ENCODE data around the gene GINM1. TPM values are rescaled to one million over a fixed set of nuclear protein-coding genes. Genes with fewer than 3 reads are reported as not detected.

GINM1 gene
- total and polyA plus RNA-seq, 9 of the 15 experiments (the other 6 are each of a cell fraction or from before 2014, with no cell fraction given): 5.0 to 19.3 (median 14.2) TPM

GRCh38 chr6:149545258-149545753 is 20.9 kb upstream of the GINM1 start (continued):
- TF ChIP-seq, protein P1, sequence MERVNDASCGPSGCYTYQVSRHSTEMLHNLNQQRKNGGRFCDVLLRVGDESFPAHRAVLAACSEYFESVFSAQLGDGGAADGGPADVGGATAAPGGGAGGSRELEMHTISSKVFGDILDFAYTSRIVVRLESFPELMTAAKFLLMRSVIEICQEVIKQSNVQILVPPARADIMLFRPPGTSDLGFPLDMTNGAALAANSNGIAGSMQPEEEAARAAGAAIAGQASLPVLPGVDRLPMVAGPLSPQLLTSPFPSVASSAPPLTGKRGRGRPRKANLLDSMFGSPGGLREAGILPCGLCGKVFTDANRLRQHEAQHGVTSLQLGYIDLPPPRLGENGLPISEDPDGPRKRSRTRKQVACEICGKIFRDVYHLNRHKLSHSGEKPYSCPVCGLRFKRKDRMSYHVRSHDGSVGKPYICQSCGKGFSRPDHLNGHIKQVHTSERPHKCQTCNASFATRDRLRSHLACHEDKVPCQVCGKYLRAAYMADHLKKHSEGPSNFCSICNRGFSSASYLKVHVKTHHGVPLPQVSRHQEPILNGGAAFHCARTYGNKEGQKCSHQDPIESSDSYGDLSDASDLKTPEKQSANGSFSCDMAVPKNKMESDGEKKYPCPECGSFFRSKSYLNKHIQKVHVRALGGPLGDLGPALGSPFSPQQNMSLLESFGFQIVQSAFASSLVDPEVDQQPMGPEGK (CRISPR knock-in tag; IDR thresholded peaks at IDR 0.05; ENCODE audit: borderline replicate concordance): no peak
- TF ChIP-seq FOXK2 (conservative IDR thresholded peaks at IDR 0.05 in 1 of 2, IDR thresholded peaks at IDR 0.05 in 1 of 2; ENCODE audit: low read depth in 2 of 2) (0 out of 4 replicates have a peak, but pooled peaks of 1 of the 2 experiments have one; percentile 12), TBL1XR1 (IDR thresholded peaks at IDR 0.05; ENCODE audit: low read length in 2 of 2) (peak in 1 of 2 experiments; percentile 17; a peak in 1 of 4 replicates), MYBL2 (IDR thresholded peaks at IDR 0.05; ENCODE audit: low read depth) (no peak), MYBL2 (CRISPR knock-in tag; IDR thresholded peaks at IDR 0.05; ENCODE audit: borderline replicate concordance) (no peak), SMAD1 (IDR thresholded peaks at IDR 0.05; ENCODE audit: low read depth, low read length, partially characterized antibody) (no peak), BMI1 (IDR thresholded peaks at IDR 0.05; ENCODE audit: low read length) (no peak; the same call in 1 of the 2 replicates), RBM15 (IDR thresholded peaks at IDR 0.05; ENCODE audit: insufficient read depth, low read length) (no peak), ZNF511 (CRISPR knock-in tag; IDR thresholded peaks at IDR 0.05) (0 out of 2 replicates have a peak, but pooled peaks have one; percentile 34), FOXK1 (CRISPR knock-in tag; IDR thresholded peaks at IDR 0.05; ENCODE audit: borderline replicate concordance) (no peak), BRCA1 (IDR thresholded peaks at IDR 0.05) (no peak), BRCA1 (CRISPR knock-in tag; IDR thresholded peaks at IDR 0.05) (0 out of 2 replicates have a peak, but pooled peaks have one; percentile 36), SRSF7 (optimal IDR thresholded peaks at IDR 0.05; ENCODE audit: low read depth, low read length) (no peak), ARID2 (IDR thresholded peaks at IDR 0.05) (0 out of 2 replicates have a peak, but pooled peaks have one; percentile 14), PHF21A (IDR thresholded peaks at IDR 0.05; ENCODE audit: borderline replicate concordance, low read depth) (no peak), NR2C2 (CRISPR knock-in tag; IDR thresholded peaks at IDR 0.05) (no peak), NR2C2 (tag; IDR thresholded peaks at IDR 0.05) (no peak), ESRRB (CRISPR knock-in tag; IDR thresholded peaks at IDR 0.05; ENCODE audit: borderline replicate concordance) (no peak), RAD21 (CRISPR knock-in tag; conservative IDR thresholded peaks at IDR 0.05 in 1 of 2, IDR thresholded peaks at IDR 0.05 in 1 of 2) (no peak), TRIM24 (IDR thresholded peaks at IDR 0.05) (no peak), ZNF165 (CRISPR knock-in tag; IDR thresholded peaks at IDR 0.05; ENCODE audit: borderline replicate concordance) (peak; percentile 43; the same call in 1 of the 2 replicates), TCF7 (IDR thresholded peaks at IDR 0.05; ENCODE audit: borderline replicate concordance) (no peak), CBX3 (IDR thresholded peaks at IDR 0.05; ENCODE audit: borderline replicate concordance in 1 of 2, low read length in 2 of 2) (no peak)
- TF ChIP-seq, protein P2, sequence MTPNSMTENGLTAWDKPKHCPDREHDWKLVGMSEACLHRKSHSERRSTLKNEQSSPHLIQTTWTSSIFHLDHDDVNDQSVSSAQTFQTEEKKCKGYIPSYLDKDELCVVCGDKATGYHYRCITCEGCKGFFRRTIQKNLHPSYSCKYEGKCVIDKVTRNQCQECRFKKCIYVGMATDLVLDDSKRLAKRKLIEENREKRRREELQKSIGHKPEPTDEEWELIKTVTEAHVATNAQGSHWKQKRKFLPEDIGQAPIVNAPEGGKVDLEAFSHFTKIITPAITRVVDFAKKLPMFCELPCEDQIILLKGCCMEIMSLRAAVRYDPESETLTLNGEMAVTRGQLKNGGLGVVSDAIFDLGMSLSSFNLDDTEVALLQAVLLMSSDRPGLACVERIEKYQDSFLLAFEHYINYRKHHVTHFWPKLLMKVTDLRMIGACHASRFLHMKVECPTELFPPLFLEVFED (CRISPR knock-in tag; conservative IDR thresholded peaks at IDR 0.05): peak; percentile 35; the same call in 1 of the 2 replicates
- TF ChIP-seq, protein P3, sequence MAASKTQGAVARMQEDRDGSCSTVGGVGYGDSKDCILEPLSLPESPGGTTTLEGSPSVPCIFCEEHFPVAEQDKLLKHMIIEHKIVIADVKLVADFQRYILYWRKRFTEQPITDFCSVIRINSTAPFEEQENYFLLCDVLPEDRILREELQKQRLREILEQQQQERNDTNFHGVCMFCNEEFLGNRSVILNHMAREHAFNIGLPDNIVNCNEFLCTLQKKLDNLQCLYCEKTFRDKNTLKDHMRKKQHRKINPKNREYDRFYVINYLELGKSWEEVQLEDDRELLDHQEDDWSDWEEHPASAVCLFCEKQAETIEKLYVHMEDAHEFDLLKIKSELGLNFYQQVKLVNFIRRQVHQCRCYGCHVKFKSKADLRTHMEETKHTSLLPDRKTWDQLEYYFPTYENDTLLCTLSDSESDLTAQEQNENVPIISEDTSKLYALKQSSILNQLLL (CRISPR knock-in tag; IDR thresholded peaks at IDR 0.05; ENCODE audit: borderline replicate concordance): no peak

Measured in K562 (cell line).